HG03442 (cell line): ENCODE results near the gene CARM1.
"Not testable (repeated sequence)": the region's sequence is repeated elsewhere in the genome, so short reads cannot be mapped to it uniquely, and the experiment has no call there.

ENCODE experiments used
- ATAC-seq: cut with Tn5 transposase; IDR thresholded peaks from one replicate; pipeline ENCODE4 v1.9.1; 2021; ENCODE audit warnings: mild to moderate bottlenecking, moderate library complexity; ENCODE audit not compliant: unreplicated experiment

Gene CARM1

GRCh38 chr19:10846500-10847202 lies 24.7 kb upstream of the CARM1 start:
- ATAC-seq = no peak

- ATAC-seq = no peak
These were observed 23.0 kb upstream of the CARM1 start, which contains the start of gene C19orf38 for GRCh38 chr19:10848230-10848856. TSS of gene C19orf38 (plus strand) at chr19:10848415. CDS start at chr19:10848509, 94 bp downstream.

GRCh38 chr19:10850631-10851030 lies 20.7 kb upstream of the CARM1 start:
- no peak for ATAC-seq

- ATAC-seq = no peak
These were observed 19.1 kb upstream of the CARM1 start for GRCh38 chr19:10852098-10852800.

GRCh38 chr19:10852941-10853340 lies 18.4 kb upstream of the CARM1 start:
- no peak for ATAC-seq

GRCh38 chr19:10854350-10855089 lies 16.8 kb upstream of the CARM1 start:
- ATAC-seq = no peak

- no peak for ATAC-seq
These were observed 15.4 kb upstream of the CARM1 start for GRCh38 chr19:10855879-10856522.

- not testable (repeated sequence) for ATAC-seq
These were observed 14.5 kb upstream of the CARM1 start for GRCh38 chr19:10856899-10857298.

GRCh38 chr19:10858204-10858828 lies 13.0 kb upstream of the CARM1 start:
- ATAC-seq = no peak

- no peak for ATAC-seq
These were observed 10.2 kb upstream of the CARM1 start for GRCh38 chr19:10861103-10861651.

GRCh38 chr19:10862561-10863106 lies 8.7 kb upstream of the CARM1 start:
- ATAC-seq = no peak

- ATAC-seq = no peak
These were observed 8.1 kb upstream of the CARM1 start for GRCh38 chr19:10863107-10863717.

- ATAC-seq = no peak
These were observed 6.8 kb upstream of the CARM1 start for GRCh38 chr19:10864538-10864899.

GRCh38 chr19:10866495-10866894 lies 4.9 kb upstream of the CARM1 start:
- no peak for ATAC-seq

GRCh38 chr19:10868872-10869547 lies 2.3 kb upstream of the CARM1 start:
- no peak for ATAC-seq

- not testable (repeated sequence) for ATAC-seq
These were observed 1.5 kb upstream of the CARM1 start for GRCh38 chr19:10869872-10870311.

GRCh38 chr19:10870501-10870954 lies 825 bp upstream of the CARM1 start:
- no peak for ATAC-seq

GRCh38 chr19:10871711-10872545 lies 575 bp downstream of the CARM1 start:
- peak; percentile 15 for ATAC-seq
